HG02678 (cell line): Measurements from ENCODE around the gene USP15.
"Not testable (repeated sequence)": the region's sequence is repeated elsewhere in the genome, so short reads cannot be mapped to it uniquely, and the experiment has no call there.

ENCODE experiments used
- ATAC-seq: cut with Tn5 transposase; IDR thresholded peaks from one replicate; pipeline ENCODE4 v1.9.1; 2021; ENCODE audit warnings: mild to moderate bottlenecking, moderate library complexity; ENCODE audit not compliant: unreplicated experiment

Gene USP15

DNA sequence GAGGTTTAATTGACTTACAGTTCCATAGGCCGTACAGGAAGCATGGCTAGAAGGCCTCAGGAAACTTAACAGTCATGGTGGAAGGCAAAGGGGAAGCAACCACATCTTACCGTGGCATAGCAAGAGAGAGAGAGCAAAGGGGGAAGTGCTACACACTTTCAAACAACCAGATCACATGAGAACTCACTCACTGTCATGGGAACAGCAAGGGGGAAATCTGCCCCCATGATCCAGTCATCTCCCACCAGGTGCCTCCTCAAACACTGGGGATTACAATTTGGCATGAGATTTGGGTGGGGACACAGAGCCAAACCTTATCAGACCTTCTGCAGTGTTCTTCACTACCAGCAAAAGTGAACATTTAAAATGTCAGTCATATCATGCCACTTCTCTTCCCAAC is 58.9 kb downstream of the USP15 start:
- no peak for ATAC-seq

DNA sequence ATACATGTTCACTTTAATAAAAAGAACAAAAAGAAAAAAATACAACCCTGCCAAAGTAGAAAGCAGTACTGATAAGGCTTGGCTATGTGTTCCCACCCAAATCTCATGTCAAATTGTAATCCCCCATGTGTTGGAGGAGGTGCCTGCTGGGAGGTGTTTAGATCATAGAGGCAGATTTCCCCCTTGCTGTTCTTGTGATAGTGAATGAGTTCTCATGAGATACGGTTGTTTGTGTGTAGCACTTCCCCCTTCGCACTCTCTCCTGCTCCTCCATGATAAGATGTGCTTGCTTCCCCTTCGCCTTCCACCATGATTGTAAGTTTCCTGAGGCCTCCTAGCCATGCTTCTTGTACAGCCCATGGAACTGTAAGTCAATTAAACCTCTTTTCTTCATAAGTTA is 59.9 kb downstream of the USP15 start:
- ATAC-seq = no peak

DNA sequence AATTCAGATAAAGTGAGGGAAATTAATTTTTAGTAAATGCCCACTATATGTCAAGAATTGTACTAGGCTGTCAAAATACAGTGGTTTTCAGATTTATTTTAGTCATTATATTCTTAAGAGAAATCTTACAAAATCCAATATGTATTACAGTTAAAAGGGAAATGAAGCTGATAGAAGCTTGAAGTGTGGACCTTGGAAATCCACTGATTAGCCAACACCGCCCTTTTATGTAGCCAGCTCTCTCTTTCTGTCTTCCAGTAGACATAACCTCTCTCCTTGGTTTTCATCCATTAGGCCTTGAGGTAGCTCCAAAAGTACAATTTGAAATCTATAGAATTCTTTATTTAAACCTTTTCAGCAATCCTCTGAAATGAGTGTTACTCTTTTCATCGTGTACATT is 63.2 kb downstream of the USP15 start:
- ATAC-seq = no peak

DNA sequence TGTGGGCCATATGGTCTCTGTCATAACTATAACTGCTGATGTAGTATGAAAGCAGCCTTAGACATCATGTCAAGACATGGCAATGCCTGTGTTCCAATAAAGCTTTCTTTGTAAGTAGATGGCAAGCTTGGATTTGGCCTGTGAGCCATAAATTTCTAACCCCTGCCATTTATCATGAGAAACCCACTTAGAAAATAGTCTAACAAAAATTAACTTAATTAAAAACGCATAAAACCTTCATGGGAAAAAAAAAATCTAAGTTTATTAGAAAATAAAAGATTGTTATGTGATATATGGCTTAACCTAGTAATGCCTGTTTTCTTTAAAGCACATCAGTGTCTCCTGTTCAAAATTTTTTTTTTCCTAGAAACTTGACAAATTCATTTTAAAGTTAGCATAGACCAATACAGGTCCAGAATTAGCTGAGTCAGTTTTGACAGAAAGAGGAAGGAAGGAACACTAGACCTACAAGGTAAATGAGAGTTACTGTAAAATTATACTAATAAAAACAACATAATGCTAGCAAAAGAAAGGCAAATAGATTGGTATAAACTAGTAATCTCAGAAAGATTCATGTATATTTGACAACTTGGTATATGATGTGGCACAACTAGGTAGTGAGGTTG is 68.2 kb downstream of the USP15 start:
- no peak for ATAC-seq

DNA sequence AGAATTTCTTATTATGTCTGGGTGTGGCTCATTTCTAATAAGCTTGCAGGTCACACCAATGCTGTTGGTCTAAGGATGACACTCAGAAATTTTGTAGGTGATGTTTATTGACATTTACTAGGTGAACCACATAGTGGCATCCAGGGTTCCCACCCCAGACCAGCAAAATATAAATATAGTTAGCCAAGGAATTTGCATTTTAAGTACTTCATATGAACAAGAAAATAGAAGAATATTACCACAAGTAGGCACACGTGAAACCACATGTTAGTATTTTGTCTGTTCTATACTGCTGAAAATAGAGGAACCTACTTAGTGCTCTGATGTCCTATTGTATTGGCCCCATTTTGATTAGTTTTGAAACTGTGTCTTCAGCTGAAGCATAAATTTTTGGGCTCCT is 71.1 kb downstream of the USP15 start:
- ATAC-seq = peak; percentile 68

DNA sequence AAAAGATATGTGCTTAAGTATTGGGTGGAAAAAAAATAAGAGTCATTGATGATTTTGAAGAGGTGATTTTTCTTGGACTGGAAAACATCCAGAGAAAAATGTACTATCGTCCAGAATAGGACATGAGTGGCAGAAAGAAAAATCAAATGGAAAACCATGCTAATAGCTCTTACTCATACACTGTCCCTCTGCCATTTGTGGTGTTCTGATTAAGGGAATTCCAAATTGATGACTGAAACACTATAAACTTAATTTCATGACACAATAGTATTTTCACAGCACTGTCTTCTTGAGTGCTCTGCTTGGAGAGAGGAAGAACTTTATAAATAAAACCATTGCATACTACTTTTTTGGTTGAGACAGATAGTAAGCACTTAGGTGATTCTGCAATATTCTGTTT is 72.4 kb downstream of the USP15 start:
- ATAC-seq = no peak

DNA sequence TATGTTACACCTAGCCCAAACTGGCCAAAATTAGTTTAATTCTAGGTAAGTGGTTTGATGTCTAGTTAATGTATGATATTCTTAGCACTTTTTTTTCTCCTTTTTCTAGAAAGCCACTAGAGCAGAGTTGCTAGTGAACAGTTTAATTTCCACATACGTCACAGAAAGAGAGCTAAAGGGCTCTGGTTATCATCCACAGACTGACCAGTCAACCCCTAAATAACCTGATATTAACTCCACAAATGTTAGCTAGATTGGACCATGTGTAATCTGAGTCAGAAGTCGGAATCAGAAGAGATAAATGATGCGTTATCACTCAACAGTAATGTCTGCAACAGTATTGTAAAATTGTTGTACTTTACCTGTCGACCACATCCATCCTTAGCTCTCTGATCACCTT is 74.9 kb downstream of the USP15 start:
- ATAC-seq = no peak

DNA sequence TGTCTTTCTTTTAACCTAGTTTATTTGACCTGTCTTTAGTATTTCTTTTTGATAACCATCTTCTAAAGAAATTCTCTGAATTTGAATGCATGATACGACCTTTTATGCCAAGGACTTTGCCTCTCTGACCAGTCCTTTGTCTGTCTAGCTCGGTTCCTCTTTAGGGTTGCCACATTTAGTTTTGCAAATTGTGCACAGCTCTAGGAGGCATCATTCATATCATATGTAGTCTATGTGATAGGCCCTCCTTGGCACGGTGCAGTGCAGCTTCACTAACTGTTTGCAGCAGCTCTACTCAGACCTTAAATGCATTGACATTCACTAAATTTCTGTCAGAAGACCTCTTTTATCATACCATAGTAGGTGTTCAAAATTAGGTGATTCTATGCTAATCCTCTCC is 75.6 kb downstream of the USP15 start:
- no peak for ATAC-seq

DNA sequence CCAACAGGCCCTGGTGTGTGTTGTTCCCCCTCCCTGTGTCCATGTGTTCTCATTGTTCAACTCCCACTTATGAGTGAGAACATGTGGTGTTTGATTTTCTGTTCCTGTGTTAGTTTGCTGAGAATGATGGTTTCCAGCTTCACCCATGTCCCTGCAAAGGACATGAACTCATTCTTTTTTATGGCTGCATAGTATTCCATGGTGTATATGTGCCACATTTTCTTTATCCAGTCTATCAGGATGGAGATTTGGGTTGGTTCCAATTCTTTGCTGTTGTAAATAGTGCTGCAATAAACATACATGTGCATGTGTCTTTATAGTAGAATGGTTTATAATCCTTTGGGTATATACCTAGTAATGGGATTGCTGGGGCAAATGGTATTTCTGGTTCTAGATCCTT is 77.4 kb downstream of the USP15 start:
- ATAC-seq = not testable (repeated sequence)

DNA sequence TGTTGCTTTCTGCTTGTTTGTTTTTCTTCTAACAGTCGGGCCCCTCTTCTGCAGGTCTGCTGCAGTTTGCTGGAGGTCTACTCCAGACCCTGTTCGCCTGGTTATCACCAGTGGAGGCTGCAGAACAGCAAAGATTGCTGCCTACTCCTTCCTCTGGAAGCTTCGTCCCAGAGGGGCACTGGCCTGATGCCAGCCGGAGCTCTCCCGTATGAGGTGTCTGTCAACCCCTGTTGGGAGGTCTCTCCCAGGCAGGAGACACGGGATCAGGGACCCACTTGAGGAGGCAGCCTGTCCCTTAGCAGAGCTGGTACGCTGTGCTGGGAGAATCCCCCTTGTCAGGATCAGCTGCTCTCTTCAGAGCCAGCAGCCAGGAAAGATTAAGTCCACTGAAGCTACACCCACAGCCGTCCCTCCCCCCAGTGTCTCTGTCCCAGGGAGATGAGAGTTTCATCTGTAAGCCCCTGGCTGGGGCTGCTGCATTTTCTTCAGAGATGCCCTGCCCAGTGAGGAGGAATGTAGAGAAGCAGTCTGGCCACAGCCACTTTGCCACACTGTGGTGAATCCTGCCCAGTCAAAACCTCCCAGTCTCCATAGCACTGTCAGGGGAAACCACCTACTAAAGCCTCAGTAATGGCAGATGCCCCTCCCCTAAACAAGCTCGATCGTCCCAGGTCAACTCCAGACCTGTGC is 82.6 kb downstream of the USP15 start:
- ATAC-seq = not testable (repeated sequence)

DNA sequence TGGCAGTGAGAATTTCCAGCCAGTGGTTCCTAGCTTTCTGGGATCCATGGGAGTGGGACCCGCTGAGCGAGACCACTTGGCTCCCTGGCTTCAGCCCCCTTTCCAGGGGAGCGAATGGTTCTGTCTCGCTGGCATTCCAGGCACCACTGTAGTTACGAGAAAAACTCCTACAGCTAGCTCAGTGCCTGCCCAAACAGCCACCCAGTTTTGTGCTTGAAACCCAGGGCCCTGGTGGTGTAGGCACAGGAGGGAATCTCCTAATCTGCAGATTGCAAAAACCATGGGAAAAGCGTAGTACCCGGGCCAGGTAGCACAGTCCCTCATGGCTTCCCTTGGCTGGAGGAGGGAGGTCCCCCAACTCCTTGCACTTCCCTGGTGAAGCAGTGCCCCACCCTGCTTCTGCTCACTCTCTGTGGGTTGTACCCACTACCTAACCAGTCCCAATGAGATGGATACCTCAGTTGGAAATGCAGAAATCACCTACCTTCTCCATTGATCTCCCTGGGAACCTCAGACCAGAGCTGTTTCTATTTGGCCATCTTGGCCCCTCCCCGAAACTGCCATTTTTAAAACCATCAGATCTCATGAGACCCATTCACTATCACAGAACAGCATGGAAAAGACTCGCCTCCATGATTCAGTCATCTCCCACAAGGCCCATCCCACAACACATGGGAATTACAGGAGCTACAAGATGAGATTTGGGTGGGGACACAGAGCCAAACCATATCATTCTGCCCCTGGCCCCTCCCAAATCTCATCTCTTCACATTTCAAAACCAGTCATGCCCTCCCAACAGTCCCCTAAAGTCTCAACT is 83.3 kb downstream of the USP15 start:
- ATAC-seq = not testable (repeated sequence)

DNA sequence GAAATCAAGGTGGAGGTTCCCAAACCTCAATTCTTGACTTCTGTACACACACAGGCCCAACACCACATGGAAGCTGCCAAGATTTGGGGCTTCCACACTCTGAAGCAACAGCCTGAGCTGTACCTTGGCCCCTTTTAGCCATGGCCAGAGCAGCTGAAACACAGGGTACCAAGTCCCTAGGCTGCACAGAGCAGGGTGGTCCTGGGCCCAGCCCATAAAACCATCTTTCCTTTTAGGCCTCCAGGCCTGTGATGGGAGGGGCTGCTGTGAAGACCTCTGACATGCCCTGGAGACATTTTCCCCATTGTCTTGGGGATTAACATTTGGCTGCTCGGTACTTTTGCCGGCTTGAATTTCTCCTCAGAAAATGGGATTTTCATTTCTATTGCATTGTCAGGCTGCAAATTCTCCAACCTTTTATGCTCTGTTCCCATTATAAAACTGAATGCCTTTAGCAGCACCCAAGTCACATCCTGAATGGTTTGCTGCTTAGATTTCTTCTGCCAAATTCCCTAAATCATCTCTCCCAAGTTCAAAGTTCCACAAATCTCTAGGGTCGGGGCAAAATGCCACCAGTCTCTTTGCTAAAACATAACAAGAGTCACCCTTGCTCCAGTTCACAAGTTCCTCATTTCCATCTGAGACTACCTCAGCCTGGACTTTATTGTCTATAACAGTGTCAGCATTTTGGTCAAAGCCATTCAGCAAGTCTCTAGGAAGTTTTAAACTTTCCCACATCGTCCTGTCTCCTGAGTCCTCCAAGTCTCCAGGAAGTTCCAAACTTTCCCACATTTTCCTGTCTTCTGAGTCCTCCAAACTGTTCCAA is 84.7 kb downstream of the USP15 start:
- not testable (repeated sequence) for ATAC-seq

DNA sequence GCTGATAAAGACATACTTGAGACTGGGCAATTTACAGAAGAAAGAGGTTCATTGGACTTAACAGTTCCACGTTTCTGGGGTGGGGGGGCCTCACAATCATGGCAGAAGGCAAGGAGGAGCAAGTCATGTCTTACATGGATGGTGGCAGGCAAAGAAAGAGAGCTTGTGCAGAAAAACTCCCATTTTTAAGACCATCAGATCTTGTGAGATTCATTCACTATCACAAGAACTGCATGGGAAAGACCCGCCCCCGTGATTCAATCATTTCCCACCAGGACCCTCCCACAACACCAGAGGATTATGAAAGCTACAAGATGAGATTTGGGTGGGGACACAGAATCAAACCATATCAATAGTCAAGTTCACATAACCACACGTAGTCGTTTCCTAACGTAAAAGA is 85.5 kb downstream of the USP15 start:
- no peak for ATAC-seq

DNA sequence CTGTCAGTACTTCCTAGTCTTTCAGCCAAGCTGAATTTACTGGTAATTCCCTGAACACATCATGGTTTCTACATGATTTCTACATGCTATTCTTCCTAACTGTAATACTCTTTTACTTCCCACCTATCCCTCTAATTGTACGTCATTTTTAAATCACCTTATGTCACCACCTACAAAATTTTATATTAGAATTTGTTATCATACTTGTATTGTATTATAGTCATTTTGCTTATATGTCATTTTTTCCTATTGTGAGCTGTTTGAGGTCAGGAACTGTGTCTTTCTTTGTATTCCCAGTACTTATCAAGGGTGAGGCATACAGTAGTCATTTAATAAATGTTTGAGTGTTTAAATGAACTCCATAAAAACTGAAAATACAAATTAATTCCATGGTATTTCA is 86.6 kb downstream of the USP15 start:
- ATAC-seq = no peak

DNA sequence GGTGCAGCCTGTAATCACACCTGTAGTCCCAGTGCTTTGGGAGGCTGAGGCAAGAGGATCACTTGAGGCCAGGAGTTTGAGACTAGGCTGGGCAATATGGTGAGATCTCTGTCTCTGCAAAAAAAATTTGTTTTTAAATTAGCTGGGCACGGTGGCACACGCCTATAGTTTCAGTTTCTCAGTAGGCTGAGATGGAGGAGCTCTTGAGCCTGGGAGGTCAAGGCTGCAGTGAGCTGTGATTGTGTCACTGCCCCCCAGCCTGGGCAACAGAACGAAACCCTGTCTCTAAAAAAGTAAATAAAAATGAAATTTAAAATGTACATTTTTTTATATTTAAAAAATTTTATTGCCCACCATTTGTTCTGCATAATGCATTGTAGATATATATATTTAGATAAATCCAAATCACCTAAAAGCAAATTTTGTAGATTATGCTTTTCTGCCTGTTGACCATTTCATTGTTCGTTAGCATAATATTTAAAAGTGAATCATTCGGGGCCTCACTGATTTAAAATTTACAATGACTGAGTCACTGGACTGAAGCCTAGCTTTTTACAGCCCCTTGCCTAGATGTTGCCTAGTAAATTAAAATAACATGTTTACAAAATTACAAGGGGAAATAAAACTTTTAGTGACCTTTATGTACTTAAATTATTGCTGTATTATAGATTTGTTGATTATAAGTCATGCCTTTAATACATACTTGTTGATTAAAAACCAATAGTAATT is 87.9 kb downstream of the USP15 start:
- ATAC-seq = no peak

DNA sequence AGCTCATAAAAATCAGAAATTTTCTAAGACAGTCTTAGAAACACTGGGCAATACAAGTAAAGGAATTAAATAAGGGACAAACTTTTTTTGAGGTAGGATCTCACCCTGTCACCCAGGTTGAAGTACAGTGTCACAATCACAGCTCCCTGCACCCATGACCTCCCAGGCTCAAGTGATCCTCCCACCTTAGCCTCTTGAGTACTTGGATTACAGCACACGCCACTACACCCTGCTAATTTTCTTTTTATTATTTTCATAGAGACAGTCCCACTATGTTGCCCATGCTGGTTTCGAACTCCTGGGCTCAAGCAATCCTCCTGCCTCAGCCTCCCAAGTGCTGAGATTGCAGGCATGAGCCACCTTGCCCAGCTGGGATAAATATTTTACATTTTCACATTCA is 90.3 kb downstream of the USP15 start:
- no peak for ATAC-seq

DNA sequence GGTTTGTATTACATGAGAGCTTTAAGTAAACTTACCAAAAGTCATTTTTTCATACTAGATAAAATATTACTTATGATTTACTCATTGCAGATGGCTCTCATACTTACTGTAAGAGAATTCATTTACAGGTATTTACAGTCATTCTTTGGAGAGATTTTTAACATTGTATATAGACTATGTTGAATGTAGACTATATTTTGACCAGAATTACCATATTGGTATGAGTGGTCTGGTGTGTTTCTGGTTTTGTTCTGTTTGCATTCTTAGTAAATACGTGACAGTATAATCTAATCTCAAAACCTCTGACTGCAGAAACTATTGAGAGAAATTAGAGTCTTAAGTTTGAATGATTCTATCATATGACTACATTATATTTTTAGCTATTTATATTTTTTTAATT is 91.1 kb downstream of the USP15 start:
- no peak for ATAC-seq

DNA sequence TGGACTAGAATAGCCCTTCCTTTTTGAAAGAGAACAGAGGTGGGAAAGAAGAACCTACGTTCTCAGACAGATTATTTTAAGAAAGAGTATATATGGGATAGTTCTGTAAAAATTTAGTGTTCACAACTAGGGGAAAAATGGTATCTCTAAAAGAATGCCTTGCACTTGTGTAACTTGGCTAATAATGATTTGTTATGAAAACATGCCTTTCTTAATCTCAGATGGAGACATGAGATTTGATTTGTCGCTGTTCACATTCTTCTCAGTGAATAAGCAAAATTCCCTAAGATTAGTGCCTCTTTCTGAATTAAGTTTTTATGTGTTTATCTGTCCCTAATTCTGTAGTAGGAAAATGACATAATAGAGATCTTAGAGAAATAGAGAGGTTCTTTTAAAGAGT is 100.8 kb downstream of the USP15 start:
- ATAC-seq = no peak

DNA sequence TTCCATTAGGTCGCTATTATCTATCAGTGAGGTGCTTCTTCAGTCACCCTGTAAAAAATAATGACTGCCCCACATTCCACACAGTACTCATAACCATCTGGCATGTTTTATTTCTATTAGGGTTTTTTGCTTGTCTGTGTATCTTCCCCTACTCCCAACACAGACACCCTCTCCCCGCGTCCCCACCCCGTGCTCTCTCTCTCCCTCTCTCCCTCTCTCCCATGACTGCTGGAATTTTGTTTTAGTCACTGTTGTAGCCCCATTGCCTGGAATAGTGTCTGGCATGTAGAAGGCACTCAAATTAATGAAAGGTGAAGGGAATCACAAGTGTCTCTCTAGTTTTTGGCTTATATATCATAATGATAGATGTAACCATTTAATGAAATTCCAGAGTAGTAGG is 103.3 kb downstream of the USP15 start:
- ATAC-seq = no peak

DNA sequence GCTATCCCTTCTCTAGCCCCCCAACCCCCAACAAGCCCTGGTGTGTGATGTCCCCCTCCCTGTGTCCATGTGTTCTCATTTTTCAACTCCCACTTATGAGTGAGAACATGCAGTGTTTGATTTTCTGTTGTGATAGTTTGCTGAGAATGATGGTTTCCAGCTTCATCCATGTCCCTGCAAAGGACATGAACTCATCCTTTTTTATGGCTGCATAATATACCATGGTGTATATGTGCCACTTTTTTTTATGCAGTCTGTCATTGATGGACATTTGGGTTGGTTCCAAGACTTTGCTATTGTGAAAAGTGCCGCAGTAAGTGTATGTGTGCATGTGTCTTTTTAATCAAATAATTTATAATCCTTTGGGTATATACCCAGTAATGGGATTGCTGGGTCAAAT is 104.5 kb downstream of the USP15 start:
- ATAC-seq = not testable (repeated sequence)

DNA sequence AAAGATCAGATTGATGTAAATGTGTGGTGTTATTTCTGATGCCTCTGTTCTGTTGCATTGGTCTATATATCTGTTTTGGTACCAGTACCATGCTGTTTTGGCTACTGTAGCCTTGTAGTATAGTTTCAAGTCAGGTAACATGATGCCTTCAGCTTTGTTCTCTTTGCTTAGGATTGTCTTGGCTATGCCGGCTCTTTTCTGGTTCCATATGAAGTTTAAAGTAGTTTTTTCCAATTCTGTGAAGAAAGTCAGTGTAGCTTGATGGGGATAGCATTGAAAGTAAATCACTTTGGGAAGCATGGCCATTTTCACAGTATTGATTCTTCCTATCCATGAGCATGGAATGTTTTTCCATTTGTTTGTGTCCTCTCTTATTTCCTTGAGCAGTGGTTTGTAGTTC is 105.6 kb downstream of the USP15 start:
- not testable (repeated sequence) for ATAC-seq
